ENCODE measurements around the gene RDH5. TPM values are rescaled to one million over a fixed set of nuclear protein-coding genes. Genes with fewer than 3 reads are reported as not detected.
A peak's percentile ranks its signal among the peaks of the same experiment; 100 is the strongest.

RDH5 gene
- total and polyA plus RNA-seq, 2 of the 13 experiments (the other 11 are each of a cell fraction or from before 2014, with no cell fraction given): 2.6 to 5.7 TPM

DNA sequence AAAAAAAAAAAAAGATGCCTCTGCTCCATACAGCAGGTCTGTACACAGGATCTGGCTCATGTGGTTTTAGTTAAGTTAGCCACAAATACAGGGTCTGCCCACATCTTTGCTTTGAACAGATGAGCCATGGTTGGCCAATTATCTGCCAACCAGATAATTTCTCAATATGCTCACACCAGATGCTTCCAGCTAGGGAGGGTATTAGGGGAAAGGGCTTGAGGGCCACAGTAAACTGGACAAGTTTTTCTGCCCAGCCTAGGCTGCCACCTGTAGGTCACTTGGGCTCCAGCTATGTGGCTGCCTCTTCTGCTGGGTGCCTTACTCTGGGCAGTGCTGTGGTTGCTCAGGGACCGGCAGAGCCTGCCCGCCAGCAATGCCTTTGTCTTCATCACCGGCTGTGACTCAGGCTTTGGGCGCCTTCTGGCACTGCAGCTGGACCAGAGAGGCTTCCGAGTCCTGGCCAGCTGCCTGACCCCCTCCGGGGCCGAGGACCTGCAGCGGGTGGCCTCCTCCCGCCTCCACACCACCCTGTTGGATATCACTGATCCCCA is 776 bp downstream of the RDH5 start (continued):
- no peak for TF ChIP-seq THRA (CRISPR knock-in tag; IDR thresholded peaks at IDR 0.05; ENCODE audit: borderline replicate concordance)
- TF ChIP-seq ZNF772 (CRISPR knock-in tag; IDR thresholded peaks at IDR 0.05): no peak
- no peak for TF ChIP-seq HNRNPLL (IDR thresholded peaks at IDR 0.05; ENCODE audit: low read depth, low read length, poor library complexity, severe bottlenecking)
- TF ChIP-seq ZNF598 (CRISPR knock-in tag; IDR thresholded peaks at IDR 0.05; ENCODE audit: borderline replicate concordance): no peak
- TF ChIP-seq IRF9 (CRISPR knock-in tag; IDR thresholded peaks at IDR 0.05; ENCODE audit: borderline replicate concordance): no peak
- no peak for TF ChIP-seq MTA3 (CRISPR knock-in tag; IDR thresholded peaks at IDR 0.05)
- no peak for TF ChIP-seq CEBPB (IDR thresholded peaks at IDR 0.05; ENCODE audit: borderline replicate concordance, low read depth, low read length)
- TF ChIP-seq ZNF841 (CRISPR knock-in tag; IDR thresholded peaks at IDR 0.05; ENCODE audit: borderline replicate concordance): no peak
- no peak for TF ChIP-seq KLF13 (CRISPR knock-in tag; IDR thresholded peaks at IDR 0.05)
- TF ChIP-seq ZFP62 (CRISPR knock-in tag; IDR thresholded peaks at IDR 0.05): no peak
- peak; percentile 58; the same call in 1 of the 2 replicates for TF ChIP-seq ZNF614 (CRISPR knock-in tag; IDR thresholded peaks at IDR 0.05; ENCODE audit: borderline replicate concordance)
- TF ChIP-seq ZNF644 (CRISPR knock-in tag; IDR thresholded peaks at IDR 0.05; ENCODE audit: low read depth): no peak
- TF ChIP-seq ZFY (CRISPR knock-in tag; IDR thresholded peaks at IDR 0.05): no peak
- no peak for TF ChIP-seq SNAI1 (CRISPR knock-in tag; IDR thresholded peaks at IDR 0.05; ENCODE audit: borderline replicate concordance)
- TF ChIP-seq SRSF4 (IDR thresholded peaks at IDR 0.05; ENCODE audit: low read depth, low read length, poor library complexity, severe bottlenecking): no peak
- TF ChIP-seq ZNF512B (CRISPR knock-in tag; IDR thresholded peaks at IDR 0.05; ENCODE audit: borderline replicate concordance): no peak
- TF ChIP-seq, protein P1, sequence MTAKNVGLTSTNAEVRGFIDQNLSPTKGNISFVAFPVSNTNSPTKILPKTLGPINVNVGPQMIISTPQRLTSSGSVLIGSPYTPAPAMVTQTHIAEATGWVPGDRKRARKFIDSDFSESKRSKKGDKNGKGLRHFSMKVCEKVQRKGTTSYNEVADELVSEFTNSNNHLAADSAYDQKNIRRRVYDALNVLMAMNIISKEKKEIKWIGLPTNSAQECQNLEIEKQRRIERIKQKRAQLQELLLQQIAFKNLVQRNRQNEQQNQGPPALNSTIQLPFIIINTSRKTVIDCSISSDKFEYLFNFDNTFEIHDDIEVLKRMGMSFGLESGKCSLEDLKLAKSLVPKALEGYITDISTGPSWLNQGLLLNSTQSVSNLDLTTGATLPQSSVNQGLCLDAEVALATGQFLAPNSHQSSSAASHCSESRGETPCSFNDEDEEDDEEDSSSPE (CRISPR knock-in tag; IDR thresholded peaks at IDR 0.05): no peak
- peak; percentile 31; the same call in 1 of the 2 replicates for TF ChIP-seq IRF2 (CRISPR knock-in tag; IDR thresholded peaks at IDR 0.05)
- no peak for TF ChIP-seq MAFF (IDR thresholded peaks at IDR 0.05; ENCODE audit: low read depth, low read length)
- no peak for TF ChIP-seq ZNF749 (CRISPR knock-in tag; IDR thresholded peaks at IDR 0.05; ENCODE audit: borderline replicate concordance)
- TF ChIP-seq ZNF639 (CRISPR knock-in tag; conservative IDR thresholded peaks at IDR 0.05): no peak
- no peak for TF ChIP-seq PCBP1 (IDR thresholded peaks at IDR 0.05; ENCODE audit: borderline replicate concordance, low read depth, low read length)
- no peak for TF ChIP-seq ZNF891 (CRISPR knock-in tag; IDR thresholded peaks at IDR 0.05)
